Osteocyte (in vitro differentiated cells): ENCODE results near the gene SMARCB1. TPM values are rescaled to one million over a fixed set of nuclear protein-coding genes. Genes with fewer than 3 reads are reported as not detected.

Experiments used
- DNase-seq: peaks from one replicate; pipeline ENCODE4 v3.0.0; 2021; ENCODE audit warnings: mixed read lengths; ENCODE audit not compliant: unreplicated experiment; ENCODE audit errors: extremely low spot score
- H3K27ac Mint-ChIP-seq: one replicate; pipeline ENCODE4 v1.8.0; 2021; ENCODE audit warnings: mild to moderate bottlenecking, mixed read lengths; ENCODE audit not compliant: unreplicated experiment
- H3K27me3 Mint-ChIP-seq: one replicate; pipeline ENCODE4 v1.8.0; 2021; ENCODE audit warnings: mixed read lengths; ENCODE audit not compliant: unreplicated experiment
- H3K36me3 Mint-ChIP-seq: one replicate; pipeline ENCODE4 v1.8.0; 2021; ENCODE audit warnings: mixed read lengths; ENCODE audit not compliant: unreplicated experiment
- H3K4me1 Mint-ChIP-seq: one replicate; pipeline ENCODE4 v1.8.0; 2021; ENCODE audit warnings: mixed read lengths; ENCODE audit not compliant: unreplicated experiment
- H3K4me3 Mint-ChIP-seq: one replicate; pipeline ENCODE4 v1.8.0; 2021; ENCODE audit warnings: mild to moderate bottlenecking, moderate library complexity, mixed read lengths; ENCODE audit not compliant: unreplicated experiment
- H3K9me3 Mint-ChIP-seq: one replicate; pipeline ENCODE4 v1.8.0; 2021; ENCODE audit warnings: mixed read lengths; ENCODE audit not compliant: unreplicated experiment
- total RNA-seq: library from RNA; stranded (reverse); gene quantifications from 2 replicates; pipeline ENCODE4 v1.2.1, GENCODE V29; 2021
- TF ChIP-seq, protein P1 (sequence below): fragments of 200-600 bp; sonication (generic); IDR thresholded peaks from 2 replicates; pipeline ENCODE4 v1.5.0; 2021; ENCODE audit warnings: antibody characterized with exemption, mild to moderate bottlenecking, moderate library complexity

SMARCB1 gene
- total RNA-seq, 1 donor from 2014 or later, result 126 TPM

DNA sequence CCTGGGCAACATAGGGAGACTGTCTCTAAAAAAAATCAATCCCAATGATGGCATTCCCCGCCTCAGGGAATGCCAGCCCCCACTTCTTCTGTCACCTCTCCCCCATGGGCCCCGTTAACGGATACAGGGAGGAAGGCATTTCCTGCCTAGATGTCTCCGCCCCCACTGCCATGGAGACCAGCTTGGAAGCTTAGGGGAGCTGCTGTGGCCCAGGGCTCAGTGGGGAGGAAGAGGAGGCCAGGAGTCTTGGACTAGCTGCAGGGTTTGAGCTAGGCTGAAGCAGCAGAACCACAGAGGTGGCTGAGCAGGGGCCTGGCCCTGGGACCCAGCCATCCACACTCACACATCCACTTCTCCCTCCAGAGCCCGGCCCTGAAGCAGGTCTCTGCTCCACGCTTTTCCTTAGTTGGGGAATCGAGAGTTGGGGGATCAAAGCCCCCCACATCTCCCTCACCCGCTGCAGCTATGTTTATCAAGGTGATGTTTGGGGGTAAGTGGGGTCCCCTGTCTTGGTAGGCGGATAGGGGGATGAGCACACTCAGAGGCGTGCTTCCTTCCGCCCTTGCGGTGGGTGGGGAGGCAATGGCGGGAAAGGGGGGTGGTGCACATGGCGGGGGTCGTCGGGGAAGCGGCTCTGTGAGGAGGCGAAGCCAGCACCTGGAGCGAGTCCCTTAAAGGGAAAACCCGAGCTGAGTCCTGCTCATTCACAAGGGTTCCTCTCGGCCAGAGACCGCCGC is 23.8 kb upstream of the SMARCB1 start, which contains the start of gene C22orf15:
Gene C22orf15, plus strand, starts transcription at position 149 of the 737 bp plus-strand sequence. Its CDS starts 317 bp downstream, at position 466.
- Mint-ChIP-seq H3K4me1 (peaks cover 19% of the 10 kb centered on the region), H3K27me3 (no peaks in the 10 kb centered on the region), H3K9me3 (no peaks in the 10 kb centered on the region), H3K36me3 (no peaks in the 10 kb centered on the region), H3K27ac (peak within 1 kb of the TSS; percentile 6), H3K4me3 (no peak within 1 kb of the TSS)
- DNase-seq, result no peak
- TF ChIP-seq, protein P1, sequence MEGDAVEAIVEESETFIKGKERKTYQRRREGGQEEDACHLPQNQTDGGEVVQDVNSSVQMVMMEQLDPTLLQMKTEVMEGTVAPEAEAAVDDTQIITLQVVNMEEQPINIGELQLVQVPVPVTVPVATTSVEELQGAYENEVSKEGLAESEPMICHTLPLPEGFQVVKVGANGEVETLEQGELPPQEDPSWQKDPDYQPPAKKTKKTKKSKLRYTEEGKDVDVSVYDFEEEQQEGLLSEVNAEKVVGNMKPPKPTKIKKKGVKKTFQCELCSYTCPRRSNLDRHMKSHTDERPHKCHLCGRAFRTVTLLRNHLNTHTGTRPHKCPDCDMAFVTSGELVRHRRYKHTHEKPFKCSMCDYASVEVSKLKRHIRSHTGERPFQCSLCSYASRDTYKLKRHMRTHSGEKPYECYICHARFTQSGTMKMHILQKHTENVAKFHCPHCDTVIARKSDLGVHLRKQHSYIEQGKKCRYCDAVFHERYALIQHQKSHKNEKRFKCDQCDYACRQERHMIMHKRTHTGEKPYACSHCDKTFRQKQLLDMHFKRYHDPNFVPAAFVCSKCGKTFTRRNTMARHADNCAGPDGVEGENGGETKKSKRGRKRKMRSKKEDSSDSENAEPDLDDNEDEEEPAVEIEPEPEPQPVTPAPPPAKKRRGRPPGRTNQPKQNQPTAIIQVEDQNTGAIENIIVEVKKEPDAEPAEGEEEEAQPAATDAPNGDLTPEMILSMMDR, result no peak

DNA sequence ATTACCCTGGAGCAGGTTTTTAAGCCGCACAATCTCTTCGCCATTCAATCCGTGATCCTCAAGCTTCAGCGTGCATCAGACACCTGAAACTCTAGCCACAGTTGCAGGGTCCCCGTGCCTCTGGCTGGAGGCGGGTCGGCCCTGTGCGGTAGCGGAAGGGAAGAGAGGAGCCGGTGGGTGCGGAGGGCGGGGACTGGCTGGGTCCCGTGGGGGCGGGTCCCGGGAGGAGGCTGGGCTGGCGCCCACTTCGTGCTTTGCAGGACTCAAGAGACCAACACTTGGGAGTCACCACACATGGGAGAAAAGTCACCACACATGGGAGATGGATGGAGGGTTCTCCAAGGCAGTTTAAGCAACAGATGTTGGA is 23.2 kb upstream of the SMARCB1 start:
- Mint-ChIP-seq H3K9me3 (no peaks in the 10 kb centered on the region), H3K4me3 (no peak overlapping the region), H3K27me3 (no peaks in the 10 kb centered on the region), H3K4me1 (peaks cover 20% of the 10 kb centered on the region), H3K27ac (no peak overlapping the region), H3K36me3 (no peaks in the 10 kb centered on the region)
- no peak for DNase-seq
- TF ChIP-seq, protein P1, result no peak

DNA sequence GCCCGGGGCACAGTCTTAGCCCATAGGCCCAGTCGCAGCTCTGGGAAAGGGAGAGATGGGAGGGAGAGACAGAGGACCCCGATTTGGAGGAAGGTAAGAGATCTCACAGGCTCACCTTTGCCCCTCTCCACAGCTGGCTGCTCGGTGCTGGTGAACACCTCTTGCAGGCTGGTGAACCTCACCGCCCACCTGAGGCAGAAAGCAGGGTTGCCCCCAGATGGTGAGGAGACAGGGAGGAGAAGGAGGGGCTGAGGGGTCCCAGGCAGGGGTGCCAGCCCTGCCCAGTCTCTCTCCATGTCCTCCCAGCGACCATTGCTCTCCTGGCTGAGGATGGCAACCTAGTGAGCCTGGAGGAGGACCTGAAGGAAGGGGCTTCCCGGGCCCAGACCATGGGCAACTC is 22.8 kb upstream of the SMARCB1 start:
- H3K4me3 Mint-ChIP-seq, result no peak overlapping the region
- no peaks in the 10 kb centered on the region for H3K9me3 Mint-ChIP-seq
- H3K27me3 Mint-ChIP-seq, result no peaks in the 10 kb centered on the region
- no peaks in the 10 kb centered on the region for H3K36me3 Mint-ChIP-seq
- no peak overlapping the region for H3K27ac Mint-ChIP-seq
- TF ChIP-seq, protein P1, result no peak
- H3K4me1 Mint-ChIP-seq, result peaks cover 21% of the 10 kb centered on the region
- no peak for DNase-seq

DNA sequence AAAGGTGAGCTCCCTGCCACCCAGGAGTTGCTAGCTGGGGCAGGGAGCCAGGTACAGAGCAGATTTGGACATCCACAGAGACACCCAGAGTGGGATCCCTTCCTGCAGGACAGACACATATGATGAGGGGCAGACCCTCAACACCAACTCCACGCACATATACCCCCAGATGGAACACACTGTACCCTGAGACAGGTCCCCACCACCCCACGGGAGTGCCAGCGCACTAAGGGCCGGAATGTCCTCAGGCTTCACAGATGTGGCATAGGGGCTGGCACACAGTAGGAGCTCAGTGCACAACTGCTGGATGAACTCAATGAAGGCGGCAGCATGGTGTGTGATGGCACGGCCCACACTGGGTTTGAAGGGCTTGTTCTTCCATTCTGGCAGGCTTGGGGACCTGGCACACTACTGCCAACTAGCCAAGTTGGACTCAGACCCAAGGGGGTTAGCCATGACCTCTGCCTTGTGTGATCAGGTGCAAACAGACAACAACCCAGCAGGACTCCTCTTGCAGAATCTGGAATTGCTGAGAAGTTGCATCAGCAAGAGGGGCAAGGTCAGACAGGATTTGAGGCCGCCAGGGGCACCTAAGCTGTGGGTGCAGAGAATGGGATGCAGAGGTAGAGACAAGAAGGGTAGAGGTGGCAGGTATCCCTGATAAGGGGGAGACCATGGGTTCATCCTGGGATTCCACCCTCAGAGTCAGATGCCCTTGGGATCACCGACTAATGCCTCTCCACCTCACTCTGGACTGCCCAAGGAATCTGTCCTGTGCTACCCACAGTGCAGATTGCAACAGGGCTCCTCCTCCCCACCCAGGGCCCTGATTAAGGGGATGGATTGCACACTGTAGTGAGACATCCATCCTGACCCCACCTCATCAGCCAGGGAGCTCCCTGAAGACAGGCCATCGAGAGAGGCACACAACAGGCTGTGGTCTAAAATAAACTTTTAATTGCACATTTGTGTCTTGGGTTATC is 21.6 kb upstream of the SMARCB1 start:
- H3K4me1 Mint-ChIP-seq, result peaks cover 21% of the 10 kb centered on the region
- H3K27ac Mint-ChIP-seq, result peak overlapping the region; percentile 34
- H3K27me3 Mint-ChIP-seq, result no peaks in the 10 kb centered on the region
- DNase-seq, result no peak
- TF ChIP-seq, protein P1, result no peak
- H3K36me3 Mint-ChIP-seq, result no peaks in the 10 kb centered on the region
- no peak overlapping the region for H3K4me3 Mint-ChIP-seq
- no peaks in the 10 kb centered on the region for H3K9me3 Mint-ChIP-seq

DNA sequence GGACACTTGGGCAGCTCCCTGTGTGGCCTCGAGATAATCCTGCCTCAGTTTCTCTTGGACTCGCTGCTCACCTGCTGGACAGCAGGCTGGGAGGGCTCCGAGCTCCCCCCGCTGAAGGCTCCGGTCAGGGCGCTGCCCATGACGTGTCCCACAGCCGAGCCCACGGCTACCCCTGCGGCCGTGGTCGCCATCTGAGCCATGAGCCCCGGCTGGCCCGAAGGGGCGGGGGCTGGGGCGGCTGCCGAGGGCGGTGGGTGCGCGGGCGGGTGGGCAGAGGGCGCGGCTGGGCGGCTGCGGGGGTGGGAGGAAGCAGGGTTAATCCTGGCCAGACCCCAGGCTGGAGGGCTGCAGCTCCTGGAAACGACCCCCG is 19.5 kb upstream of the SMARCB1 start:
- H3K27ac Mint-ChIP-seq, result peak overlapping the region; percentile 27
- peak overlapping the region; percentile 62 for H3K4me3 Mint-ChIP-seq
- no peaks in the 10 kb centered on the region for H3K27me3 Mint-ChIP-seq
- H3K36me3 Mint-ChIP-seq, result no peaks in the 10 kb centered on the region
- no peaks in the 10 kb centered on the region for H3K9me3 Mint-ChIP-seq
- TF ChIP-seq, protein P1, result no peak
- DNase-seq, result no peak
- peaks cover 30% of the 10 kb centered on the region for H3K4me1 Mint-ChIP-seq
